GM18511 (cell line): ENCODE measurements around the gene SERP2.

Experiments
- ATAC-seq: cut with Tn5 transposase; IDR thresholded peaks from one replicate; pipeline ENCODE4 v1.9.1; 2021; ENCODE audit warnings: mild to moderate bottlenecking, moderate library complexity; ENCODE audit not compliant: unreplicated experiment

SERP2 gene

DNA sequence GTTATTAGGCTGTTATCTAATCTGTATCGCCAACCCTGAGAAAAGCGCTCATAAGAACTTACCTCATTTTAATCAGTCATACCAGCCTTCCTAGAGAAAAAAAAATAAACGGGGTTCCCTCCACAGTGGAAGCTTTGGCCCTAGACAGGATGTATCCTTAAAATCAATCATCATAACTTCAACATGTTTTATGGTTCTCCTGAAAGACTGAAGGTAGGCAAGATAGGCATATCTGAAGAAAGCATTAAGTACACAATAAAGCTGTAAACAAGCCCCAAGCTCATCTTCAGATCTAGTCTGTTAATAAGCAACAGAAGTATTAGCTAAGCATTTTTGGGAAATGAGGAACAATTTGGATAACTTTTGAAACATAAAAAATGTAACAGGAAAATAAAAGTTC lies 18.7 kb upstream of the SERP2 start:
- no peak for ATAC-seq

DNA sequence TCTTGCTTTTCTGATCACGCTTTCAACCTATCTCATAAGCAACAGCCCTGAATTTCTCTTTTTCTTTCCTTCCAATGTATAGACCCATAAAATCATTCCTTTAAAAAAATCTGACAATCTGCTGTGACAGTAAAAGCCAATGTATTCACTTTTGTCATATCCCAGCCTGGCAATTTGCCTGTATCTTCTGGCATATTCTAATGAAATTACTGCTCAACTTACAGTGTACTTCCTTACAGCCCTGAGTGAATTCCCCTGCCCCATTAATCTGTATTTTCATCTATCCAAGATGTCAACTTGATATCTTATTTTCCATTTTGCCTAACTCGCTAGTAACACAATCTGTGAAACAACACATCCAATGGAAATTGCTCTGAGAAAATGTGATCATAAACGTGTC lies 18.0 kb upstream of the SERP2 start:
- no peak for ATAC-seq

DNA sequence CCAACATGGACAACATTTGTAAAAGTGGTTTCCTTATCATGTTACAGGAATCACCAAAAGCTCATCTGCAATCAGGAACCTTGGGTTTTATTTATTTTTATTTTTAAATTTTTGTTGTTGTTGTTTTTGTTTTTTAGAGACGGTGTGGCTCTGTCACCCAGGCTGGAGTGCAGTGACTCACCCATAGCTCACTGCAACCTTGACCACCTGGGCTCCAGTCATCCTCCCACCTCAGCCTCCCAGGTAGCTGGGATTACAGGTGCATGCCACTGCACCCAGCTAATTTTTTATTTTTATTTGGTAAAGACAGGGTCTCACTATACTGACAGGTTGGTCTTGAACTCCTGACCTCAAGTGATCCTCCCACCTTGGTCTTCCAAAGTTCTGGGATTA lies 13.6 kb upstream of the SERP2 start:
- ATAC-seq, result no peak

DNA sequence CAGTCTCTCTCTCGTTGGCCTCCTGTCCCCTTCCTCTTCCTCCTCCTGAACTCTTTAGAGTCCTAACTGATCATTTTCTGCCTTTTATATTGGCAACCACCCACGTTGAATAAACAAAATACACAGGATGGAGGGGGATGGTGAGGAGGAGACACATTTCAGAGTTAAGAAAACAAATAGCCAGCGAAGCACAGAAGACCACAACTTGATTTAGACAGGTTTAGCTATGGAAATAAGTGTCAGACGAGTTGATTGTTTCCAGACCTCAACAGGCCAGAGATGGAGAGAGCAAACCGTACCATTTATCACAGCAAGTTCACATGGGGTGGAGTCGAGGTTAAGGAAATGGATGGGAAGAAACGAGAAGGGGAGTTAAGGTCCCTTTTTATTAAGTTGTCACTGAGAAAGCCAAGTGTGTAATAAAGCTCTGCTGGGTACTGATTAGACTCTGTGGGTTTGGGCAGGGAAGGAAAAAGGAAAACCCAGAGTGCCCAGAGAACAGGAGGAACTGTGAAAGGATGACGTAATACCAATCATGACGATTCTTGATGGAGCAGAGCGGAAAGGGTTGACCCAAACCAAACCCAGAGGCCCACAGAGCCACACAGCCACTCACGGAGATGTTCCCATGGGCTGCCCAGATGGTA lies 11.1 kb upstream of the SERP2 start:
- no peak for ATAC-seq

DNA sequence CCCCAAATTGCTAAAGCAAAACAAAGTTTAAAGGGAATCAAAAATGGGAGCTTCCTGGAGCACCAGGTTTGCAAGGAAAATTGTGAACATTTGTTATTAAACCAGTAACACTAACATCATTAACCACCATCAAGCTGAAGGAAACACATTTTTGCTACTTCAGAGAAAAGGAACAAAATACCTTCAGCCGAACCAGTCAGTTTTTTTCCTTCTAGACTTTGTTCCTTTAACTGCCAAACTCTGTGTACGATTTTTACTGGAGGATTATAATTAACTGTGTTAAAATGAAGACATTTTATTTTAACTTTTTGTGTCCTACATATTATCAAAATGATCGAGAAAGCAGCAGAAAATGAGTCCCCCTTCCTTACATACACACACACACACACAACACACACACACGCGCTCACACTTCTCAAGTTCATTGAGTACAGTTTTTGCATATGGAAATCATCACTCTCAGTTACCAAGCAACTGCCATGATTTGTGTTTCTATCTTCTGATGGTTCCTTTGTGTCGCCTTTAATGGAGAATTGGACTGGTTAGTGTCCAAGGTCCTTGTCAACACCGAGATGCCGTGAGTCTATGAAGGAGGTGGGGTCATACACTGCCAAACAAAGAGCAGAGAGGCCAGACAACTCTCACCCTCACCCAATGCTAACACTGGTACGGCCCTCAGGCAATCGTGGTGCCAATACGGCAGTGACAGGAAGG lies 9.8 kb upstream of the SERP2 start:
- ATAC-seq, result no peak

DNA sequence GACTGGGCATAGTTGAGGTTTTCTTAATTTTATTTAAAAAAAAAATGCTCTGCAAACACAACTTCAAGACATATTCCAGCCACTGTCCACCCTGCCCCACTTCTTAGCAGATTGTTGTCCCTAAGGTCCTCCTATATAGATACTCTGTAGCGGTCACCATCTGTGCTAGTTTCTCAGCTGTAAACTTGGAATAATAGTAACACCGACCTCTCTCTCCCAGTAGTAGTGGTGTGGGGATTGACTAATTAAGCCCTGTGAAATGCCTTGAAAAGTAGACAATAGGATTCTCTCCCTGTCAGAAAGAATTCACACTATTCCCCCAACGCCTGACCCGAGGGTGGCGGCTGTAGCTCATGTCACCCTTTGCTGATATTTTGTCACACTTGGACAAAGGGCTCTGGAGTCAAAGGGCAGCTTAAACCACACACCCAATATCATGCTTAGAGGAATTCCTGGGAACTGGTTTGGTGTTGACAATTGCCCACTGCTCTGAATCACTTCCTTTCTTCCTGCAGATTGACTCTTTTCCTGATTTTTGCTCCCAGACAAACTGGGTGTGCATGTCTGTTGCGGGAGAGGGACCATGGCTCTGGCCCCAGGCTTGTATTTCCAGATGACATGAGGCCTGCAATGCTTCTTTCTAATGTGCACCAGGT lies 9.2 kb upstream of the SERP2 start:
- ATAC-seq, result no peak

DNA sequence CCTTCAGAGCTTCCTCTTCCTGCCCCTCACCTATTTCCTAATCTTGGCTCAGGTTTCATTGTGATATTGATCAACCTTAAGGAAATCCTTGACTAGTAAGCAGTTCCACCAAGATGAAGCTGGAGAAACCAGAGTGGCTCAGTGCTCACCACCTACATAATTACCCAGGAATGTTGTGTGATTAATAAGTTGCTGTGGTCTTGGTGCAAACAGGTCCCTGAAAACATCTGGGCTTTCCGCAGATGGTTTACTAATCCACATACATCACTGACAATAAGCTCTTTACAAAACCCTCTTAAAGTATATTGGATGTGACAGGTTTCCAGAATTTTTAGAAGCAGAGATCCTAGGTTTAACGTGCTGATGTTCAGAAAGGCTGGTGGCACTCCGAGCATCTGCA lies 8.6 kb upstream of the SERP2 start:
- no peak for ATAC-seq

DNA sequence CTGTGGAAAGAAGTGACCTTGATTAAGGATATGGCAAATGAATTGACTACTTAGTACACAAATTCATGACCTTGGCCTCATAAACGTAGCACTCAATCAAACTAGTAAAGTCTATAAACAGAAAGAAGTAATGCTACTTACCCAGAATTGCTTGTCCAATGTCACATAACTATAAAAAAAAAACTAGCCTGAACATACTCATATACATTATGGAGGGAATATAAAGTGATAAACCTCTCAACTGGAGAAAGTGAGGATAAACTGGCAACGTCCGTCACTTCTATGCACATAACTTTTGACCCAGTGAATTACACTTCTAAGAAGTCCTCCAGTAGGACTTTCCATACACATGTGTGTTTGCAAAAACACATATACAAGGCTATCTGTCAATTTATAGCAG lies 7.7 kb upstream of the SERP2 start:
- no peak for ATAC-seq

DNA sequence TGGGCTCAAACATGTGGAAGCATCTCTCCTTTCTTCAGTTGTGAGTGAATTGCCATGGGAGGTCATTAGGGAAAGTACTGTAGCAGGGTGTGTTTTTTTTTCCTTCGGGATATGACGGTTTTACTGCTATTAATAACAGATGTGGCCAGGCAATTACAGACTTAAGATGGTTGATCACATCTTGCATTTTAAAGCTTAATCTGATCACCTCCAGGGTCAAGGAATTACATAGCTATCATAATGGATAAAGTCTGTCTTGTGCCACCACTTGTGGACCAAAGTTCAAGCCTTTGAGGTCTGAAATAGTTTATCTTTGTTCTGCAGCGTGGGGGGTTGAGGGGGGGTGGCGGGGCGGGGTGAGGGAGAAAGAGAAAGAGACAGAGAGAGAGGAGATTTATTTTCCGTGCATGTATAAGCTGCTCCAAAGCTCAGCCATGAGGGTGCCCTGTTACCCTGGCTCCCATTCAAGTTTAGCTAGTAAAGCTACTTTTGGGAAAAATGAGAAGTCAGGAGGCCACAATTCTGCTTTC lies 5.5 kb upstream of the SERP2 start:
- no peak for ATAC-seq

DNA sequence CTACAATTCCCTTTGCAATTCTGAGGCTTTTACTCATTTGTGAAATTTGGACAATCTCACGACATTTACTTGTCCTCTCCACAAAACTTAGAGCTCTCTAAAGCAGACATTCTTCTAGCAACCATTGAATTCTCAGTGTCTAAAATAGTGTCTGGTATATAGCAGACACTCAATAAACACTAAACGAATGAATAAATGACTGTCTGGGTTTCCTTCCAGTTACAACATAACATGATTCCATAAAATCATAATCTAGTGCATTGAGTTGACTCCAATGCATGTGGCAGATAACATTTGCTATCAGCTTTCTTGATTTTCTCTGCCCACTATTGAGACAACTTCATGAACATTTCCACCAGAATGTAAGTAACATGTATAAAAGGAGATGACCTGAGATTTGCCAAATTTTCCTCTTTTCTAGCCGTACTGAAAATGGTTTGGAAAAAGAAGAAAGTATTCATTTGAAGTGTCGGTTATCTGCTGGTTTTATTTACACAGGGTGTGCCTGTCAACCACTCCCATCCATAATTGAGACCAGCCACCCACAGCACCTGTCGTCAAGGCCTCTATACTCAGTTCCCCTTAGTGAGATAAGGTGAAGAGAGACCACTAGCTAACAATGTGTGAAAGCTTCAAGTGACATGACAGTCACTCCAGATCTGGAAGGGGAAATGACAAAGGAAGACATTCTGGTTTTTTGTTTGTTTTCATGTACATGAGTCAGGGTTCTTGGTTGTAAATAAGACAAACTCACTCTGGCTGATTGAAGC lies 4.8 kb upstream of the SERP2 start:
- ATAC-seq, result no peak

DNA sequence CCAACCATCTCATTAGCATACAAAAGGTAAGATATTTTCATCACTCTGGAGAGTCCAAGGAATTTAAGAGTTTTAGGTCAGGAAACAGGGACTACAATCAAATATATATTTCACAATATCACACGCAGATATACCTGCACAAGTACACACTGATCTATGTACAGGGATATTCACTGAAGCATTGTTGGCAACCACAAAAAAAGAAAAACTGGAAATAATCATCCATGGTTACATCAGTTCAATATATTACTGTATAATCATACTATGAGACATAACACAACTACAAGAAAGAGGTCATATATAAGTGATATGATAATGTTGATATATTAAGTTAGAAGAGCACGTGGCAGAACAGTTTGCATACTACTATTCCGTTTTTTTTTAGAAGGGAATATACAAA lies 2.2 kb upstream of the SERP2 start:
- no peak for ATAC-seq

DNA sequence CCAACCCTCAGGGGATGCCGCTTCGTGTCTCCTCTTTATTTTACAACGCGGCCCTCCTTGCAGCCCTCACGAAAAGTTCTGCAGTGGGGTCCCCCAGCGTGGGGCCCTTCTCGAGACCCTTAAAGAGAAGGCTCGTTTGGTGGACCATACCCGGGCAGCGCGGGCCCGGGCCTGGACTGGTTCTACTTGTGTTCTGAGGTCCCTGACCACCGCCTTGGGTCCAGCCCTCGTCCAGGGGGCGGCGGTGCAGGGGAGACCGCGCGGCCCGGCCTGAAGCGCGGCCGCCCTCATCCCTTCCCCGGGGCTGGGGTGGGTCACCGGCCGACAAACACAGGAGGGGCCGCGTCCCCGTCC lies 400 bp upstream of the SERP2 start:
- no peak for ATAC-seq

DNA sequence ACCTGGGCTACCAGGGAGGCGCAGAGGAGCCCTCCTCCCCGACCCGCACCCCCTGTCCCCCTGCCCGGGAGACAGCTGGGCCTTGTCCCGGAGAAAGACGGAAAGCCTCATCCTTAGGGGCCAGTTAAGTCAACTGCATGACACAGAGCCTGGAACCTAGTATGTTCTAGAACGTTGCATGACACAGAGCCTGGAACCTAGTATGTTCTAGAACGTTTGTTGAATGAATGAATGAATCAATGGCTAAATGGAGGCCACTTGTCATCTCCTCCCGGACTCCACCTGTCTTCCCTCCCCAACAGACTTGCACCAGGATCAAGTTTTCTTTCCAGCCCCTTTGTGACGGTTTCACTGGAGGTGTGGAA lies 706 bp downstream of the SERP2 start:
- ATAC-seq, result no peak

DNA sequence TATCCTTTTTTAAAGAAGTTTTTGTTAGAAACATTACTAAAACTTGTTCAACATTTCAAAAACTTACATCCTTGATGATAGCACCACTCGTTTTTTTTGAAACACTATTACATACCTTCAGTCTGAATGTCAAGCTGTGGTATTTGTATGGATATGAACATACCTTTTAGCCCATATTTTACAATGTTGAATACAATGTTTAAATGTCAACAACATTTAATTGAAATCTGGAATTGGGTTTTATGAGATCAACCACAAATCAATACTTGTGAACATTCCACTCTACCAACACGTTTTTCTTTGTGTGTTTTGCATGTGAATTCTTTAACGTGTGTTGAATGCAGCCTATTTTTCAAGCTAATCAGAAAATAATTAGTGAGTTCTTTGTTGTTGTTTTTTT lies 4.7 kb downstream of the SERP2 start:
- no peak for ATAC-seq

DNA sequence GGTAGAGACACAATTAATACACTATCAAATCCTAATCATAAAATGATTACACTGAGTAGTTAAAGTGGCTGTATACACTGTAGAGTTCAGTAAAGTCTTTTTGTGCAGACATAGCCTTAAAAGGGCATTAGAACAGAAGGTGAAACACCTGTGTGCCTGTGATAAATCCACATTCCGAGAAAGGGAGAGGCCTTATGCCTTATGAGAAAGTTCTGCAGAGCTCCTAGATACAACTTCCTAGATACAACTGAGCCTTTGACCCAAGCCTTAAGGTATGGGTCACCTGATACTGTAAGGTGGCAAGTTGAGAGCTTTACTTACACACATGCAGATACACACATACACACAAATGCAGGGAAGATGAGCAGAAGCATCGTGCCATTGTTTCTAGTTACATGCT lies 6.3 kb downstream of the SERP2 start:
- no peak for ATAC-seq

DNA sequence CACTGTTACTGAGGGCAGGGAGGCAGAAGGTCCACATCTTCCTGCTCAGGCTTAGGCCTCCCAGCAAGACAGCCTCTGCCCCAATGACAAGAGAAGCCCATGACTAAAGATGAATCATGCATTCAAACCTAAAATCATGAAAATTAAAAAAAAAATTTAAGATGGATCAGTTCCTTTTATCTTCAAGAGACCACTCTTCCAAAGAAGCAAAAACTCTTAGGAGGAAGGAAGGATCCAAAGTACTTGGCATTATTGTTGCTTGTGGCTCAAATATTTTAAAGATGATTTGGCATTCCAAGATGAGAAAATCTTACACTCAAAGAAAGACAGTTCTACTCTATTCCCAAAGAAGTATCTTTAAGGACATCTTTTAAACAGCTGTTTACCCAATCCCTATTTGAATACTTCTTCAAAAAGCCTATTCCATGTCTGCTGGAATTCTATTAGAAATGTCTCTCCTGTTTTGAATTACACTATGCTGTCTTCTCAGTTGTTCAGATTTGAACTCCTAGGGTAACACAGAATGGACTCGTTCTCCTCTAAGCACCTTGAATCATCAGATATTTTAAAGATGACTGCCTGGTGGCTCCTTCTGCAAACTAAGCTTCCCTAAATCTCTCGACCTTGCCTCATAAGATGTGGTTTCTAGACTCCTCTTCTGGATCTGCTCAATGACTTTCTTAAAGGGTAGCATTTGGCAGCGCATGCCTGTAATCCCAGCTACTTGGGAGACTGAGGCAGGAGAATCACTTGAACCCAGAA lies 7.0 kb downstream of the SERP2 start:
- ATAC-seq, result no peak

DNA sequence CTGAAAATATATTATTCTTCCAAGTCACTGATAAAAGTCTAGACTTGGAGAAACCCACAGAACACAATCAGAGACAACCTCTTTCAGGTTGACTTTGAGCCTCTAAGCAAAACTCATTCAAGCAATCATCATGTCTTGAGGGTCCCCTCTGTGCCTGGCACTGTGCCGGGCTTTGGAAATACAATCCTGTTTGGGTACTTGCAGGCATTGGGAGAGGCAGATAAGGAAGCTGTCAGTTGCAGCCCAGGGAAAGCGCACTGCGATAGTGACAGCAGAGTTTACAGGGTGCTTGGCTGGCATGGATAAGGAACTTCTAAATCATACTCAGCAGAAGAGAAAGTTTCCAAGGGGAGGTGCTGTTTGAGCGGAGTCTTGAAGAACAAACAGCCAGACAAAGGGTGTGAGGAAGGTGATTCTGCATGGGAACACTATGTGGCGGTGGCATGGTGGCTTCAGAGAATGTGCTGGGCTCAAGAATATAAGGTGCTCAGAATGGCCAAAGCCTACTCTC lies 9.1 kb downstream of the SERP2 start:
- no peak for ATAC-seq

DNA sequence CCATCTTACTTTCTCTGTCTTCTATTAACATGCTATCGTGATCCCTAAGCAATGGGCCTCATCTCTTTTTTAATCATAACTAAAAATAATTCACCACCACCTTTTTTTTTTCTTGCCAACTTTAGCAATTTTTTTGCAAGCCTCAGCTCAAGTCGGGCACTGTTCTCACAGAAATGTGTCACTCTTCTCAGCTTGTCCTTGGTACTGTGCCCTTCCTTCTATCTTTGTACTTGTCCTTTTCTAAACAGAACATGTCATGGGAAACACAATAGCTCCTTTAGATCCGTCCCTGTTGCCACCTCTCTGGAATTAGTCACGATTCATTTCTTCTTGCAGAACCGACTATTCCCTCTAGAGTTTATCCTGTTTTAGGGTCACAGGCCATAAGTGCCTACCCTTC lies 10.3 kb downstream of the SERP2 start:
- no peak for ATAC-seq

DNA sequence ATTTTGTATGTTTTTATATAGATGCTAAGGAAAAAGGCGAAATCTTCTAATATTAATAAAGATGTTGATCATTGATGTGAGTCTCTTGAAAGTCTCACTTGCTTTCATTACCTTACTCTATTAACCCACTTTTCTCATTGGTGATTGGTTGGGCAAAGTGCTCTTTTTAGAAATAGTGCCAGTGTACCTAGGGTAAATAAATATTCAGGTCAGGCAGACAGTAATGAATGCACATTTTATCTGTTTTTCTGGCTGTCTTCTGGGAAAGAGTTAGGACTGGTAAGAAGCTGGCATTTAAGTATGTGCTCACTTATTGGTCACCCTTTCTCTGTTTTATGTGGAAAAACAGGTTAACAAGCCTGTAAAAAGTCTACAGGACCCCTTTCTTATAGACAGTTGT lies 11.2 kb downstream of the SERP2 start:
- no peak for ATAC-seq

DNA sequence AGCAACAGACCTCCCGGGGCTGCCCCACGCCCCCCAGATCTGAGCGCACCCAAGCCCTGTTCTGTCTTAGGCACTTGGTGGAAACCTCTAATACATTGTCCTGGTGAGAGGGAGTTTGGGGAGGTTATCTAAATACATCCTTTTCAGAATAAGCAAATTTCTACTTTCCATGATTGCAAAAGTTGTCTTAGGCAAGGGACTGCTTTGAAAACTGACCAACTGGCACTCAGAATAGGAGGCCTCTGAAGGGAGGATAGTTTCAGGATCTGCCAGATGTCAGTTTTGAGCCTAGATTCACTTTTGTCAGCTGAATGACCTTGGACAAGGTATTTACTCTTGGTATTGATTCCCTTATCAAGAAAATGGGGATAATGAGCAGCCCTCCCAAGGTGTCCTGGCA lies 11.8 kb downstream of the SERP2 start:
- no peak for ATAC-seq

DNA sequence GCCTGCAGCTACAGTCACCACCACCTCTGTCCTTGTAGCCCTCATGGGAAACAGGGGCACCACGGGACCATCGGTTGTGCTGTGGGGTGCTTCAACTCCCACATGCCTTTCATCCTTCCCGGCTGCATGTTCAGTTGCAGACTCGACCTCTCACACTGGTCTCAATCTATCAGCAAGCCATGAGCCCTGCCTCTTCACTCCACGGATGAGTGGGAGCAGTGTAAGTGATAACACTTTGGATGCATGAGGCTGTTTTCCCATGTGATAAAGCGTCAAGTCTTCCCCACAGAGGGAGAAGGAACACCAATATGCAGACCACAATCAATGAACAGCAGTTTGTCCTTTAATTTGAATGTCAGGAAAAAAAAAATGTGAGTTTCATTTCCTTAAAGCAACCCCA lies 12.2 kb downstream of the SERP2 start:
- no peak for ATAC-seq
